Psoas muscle (tissue), 8 donors: ENCODE results near the gene TLCD3A. TPM values are rescaled to one million over a fixed set of nuclear protein-coding genes. Genes with fewer than 3 reads are reported as not detected.

Source experiments
- ATAC-seq, 4 donors: fragments of 200-7000 bp; cut with Tn5 transposase; one replicate each; pipeline ENCODE4 v1.9.1; 2020; ENCODE audit warnings: moderate library complexity in 3 of 4, mild to moderate bottlenecking in 2 of 4
- DNase-seq, 2 donors: peaks; one replicate each; pipeline ENCODE4 v3.0.0-alpha.2; 2020
- H3K27ac ChIP-seq: fragments of 200-600 bp; one replicate; pipeline ENCODE4 v1.8.0; 2022
- H3K27me3 ChIP-seq, 3 donors: fragments of 200-600 bp in 1 of 3; one replicate each; pipeline versions ENCODE4 v1.6.1 to v1.8.0; 2013 to 2022; ENCODE audit warnings: low read length in 2 of 3, mild to moderate bottlenecking in 2 of 3, moderate library complexity in 1 of 3; ENCODE audit not compliant: insufficient read depth in 3 of 3
- H3K36me3 ChIP-seq, 2 donors: fragments of 200-600 bp in 1 of 2; one replicate each; pipeline versions ENCODE4 v1.6.1 to v1.8.0; 2013 to 2022; ENCODE audit warnings: low read depth in 1 of 2, mild to moderate bottlenecking in 1 of 2, moderate library complexity in 1 of 2; ENCODE audit not compliant: insufficient read depth in 1 of 2
- H3K4me1 ChIP-seq: fragments of 200-600 bp; one replicate; pipeline ENCODE4 v1.8.0; 2022
- H3K4me3 ChIP-seq: fragments of 200-600 bp; one replicate; pipeline ENCODE4 v1.8.0; 2022; ENCODE audit warnings: mild to moderate bottlenecking
- H3K9me3 ChIP-seq: fragments of 200-600 bp; one replicate; pipeline ENCODE4 v1.8.0; 2022
- CTCF ChIP-seq: fragments of 200-600 bp; IDR thresholded peaks from one replicate; pipeline ENCODE4 v1.8.0; 2022; ENCODE audit warnings: antibody characterized with exemption
- WGBS, 3 donors: extraction: QIAGEN DNeasy Blood & Tissue Kit; methylation state at CpG; one replicate each; pipeline versions ENCODE4 v1.1.6 to v1.1.7; 2013; 5-methylcytosine and 5-hydroxymethylcytosine counted together
- intact Hi-C, 2 donors: fragments of 100-400 bp; cut with DNase I; formaldehyde crosslinking; loops; one replicate each; pipeline versions ENCODE4 v1.11.0 to v1.14.2; 2022
- polyA plus RNA-seq, 3 donors: library from polyadenylated mRNA; stranded (reverse); fragments of 200-250 nt; gene quantifications; one replicate each; pipeline ENCODE4 v1.2.3, GENCODE V29; 2013
- total RNA-seq, 4 donors: library from RNA; stranded (reverse); fragmentation: NEBNext Ultra II Directional in 2 of 4; extraction: Animal tissue kit (Norgen Biotek cat#: 25700) in 2 of 4; gene quantifications; one replicate each; pipeline versions ENCODE4 v1.2.1 to v1.2.4, GENCODE V29; 2021 to 2023
- donor health status: healthy with polysubstance abuse.
- donor health status: DM: no; HTN: no; CAD: no; lungs with moderate emphysema.
- donor health status: Bipolar disorder and iron deficiency.
- donor health status: healthy.
- donor health status: DM: yes; HTN: yes; CAD: no.
- donor health status: DM: no; HTN: no; CAD: no.
- donor health status: DM: no; HTN: no; CAD: no.
- donor health status: DM: yes; HTN: yes; CAD: no.

TLCD3A gene
- total and polyA plus RNA-seq, 7 donors: 0.75 to 2.8 (median 1.4) TPM

GRCh38 chr17:791829-792228, 59.4 kb downstream of the TLCD3A start:
- H3K27me3 ChIP-seq: no peaks in the 10 kb centered on the region
- peaks cover 13% of the 10 kb centered on the region for H3K4me1 ChIP-seq
- intact Hi-C loops: loop anchor here in 1 of 2 donors (10.0 kb wide), 1 partner anchor 93 kb away; no protein-coding TSS in a partner anchor
- no peak overlapping the region for H3K27ac ChIP-seq
- no peak for TF ChIP-seq CTCF
- no peak overlapping the region for H3K4me3 ChIP-seq
- DNase-seq (peak in 1 of 2 donors; percentile 52), ATAC-seq (no peak)
- H3K9me3 ChIP-seq: no peaks in the 10 kb centered on the region
- peaks cover 0 to 52% of the 10 kb centered on the region in 2 donors for H3K36me3 ChIP-seq
- 76 to 81% (median 79%) methylated on average over 19 of the region's 19 CpGs for WGBS, 3 donors

GRCh38 chr17:792277-792676, 59.9 kb downstream of the TLCD3A start:
- WGBS, 3 donors: 75 to 79% (median 77%) methylated on average over 9 of the region's 9 CpGs
- H3K27ac ChIP-seq: no peak overlapping the region
- intact Hi-C loops: loop anchor here in 1 of 2 donors (10.0 kb wide), 1 partner anchor 93 kb away; no protein-coding TSS in a partner anchor
- TF ChIP-seq CTCF: no peak
- peaks cover 17% of the 10 kb centered on the region for H3K4me1 ChIP-seq
- no peak overlapping the region for H3K4me3 ChIP-seq
- H3K27me3 ChIP-seq: no peaks in the 10 kb centered on the region
- no peaks in the 10 kb centered on the region for H3K9me3 ChIP-seq
- ATAC-seq (no peak), DNase-seq (peak in 1 of 2 donors; percentile 12)
- peaks cover 0 to 56% of the 10 kb centered on the region in 2 donors for H3K36me3 ChIP-seq

Other genes with a start within 250 kb of the TLCD3A start
- gene VPS53, start 17.8 kb upstream of the TLCD3A start, total RNA-seq: 10 to 100 TPM; 35.8 to 55.0 (median 49.1) TPM
- gene VPS53, start 17.8 kb upstream of the TLCD3A start, polyA plus RNA-seq: 10 to 100 TPM in 1 of 3 donors, 1 to 10 TPM in 2; 6.1 to 19.6 (median 7.7) TPM
- gene GEMIN4, start 19.7 kb downstream of the TLCD3A start, total RNA-seq: 10 to 100 TPM; 11.2 to 21.9 (median 14.8) TPM
- 10 to 100 TPM in 2 of 3 donors, 1 to 10 TPM in 1; 7.2 to 12.6 (median 11.4) TPM for gene GEMIN4, start 19.7 kb downstream of the TLCD3A start, polyA plus RNA-seq
- 10 to 100 TPM; 18.5 to 25.2 (median 20.8) TPM for gene GLOD4, start 49.7 kb downstream of the TLCD3A start, total RNA-seq
- gene GLOD4, start 49.7 kb downstream of the TLCD3A start, polyA plus RNA-seq: 10 to 100 TPM; 13.5 to 29.2 (median 21.7) TPM
- 10 to 100 TPM; 17.2 to 30.1 (median 19.5) TPM for gene MRM3, start 49.8 kb downstream of the TLCD3A start, total RNA-seq
- gene MRM3, start 49.8 kb downstream of the TLCD3A start, polyA plus RNA-seq: 10 to 100 TPM; 25.9 to 36.2 (median 28.3) TPM
- 10 to 100 TPM; 72.8 to 79.4 (median 74.1) TPM for gene NXN, start 247.2 kb downstream of the TLCD3A start, total RNA-seq
- 10 to 100 TPM; 33.4 to 92.5 (median 52.2) TPM for gene NXN, start 247.2 kb downstream of the TLCD3A start, polyA plus RNA-seq